Measurements from ENCODE around the gene PRUNE1.

The PRUNE1 gene

GRCh38 chr1:151008244-151009205 lies at the start of gene PRUNE1:
Gene PRUNE1, plus strand, starts transcription at chr1:151008449. Its CDS starts 184 bp downstream, at chr1:151008633.
- DNase-seq (ENCODE audit: low read depth in 2 of 3, low spot score in 2 of 3), result peak; percentile 87 to 95 (median 92)

GRCh38 chr1:150960646-150961045 lies 47.6 kb upstream of the PRUNE1 start:
- no peak for DNase-seq (ENCODE audit: low read depth in 2 of 3, low spot score in 2 of 3)

GRCh38 chr1:150961756-150962155 lies 46.5 kb upstream of the PRUNE1 start:
- no peak for DNase-seq (ENCODE audit: low read depth in 2 of 3, low spot score in 2 of 3)

- no peak for DNase-seq (ENCODE audit: low read depth in 2 of 3, low spot score in 2 of 3)
Observed at GRCh38 chr1:150963321-150964163, 44.7 kb upstream of the PRUNE1 start.

GRCh38 chr1:150964164-150964489 lies 44.1 kb upstream of the PRUNE1 start:
- DNase-seq (ENCODE audit: low read depth in 2 of 3, low spot score in 2 of 3), result no peak

GRCh38 chr1:150965605-150966004 lies 42.6 kb upstream of the PRUNE1 start:
- DNase-seq (ENCODE audit: low read depth in 2 of 3, low spot score in 2 of 3), result no peak

- no peak for DNase-seq (ENCODE audit: low read depth in 2 of 3, low spot score in 2 of 3)
Observed at GRCh38 chr1:150966011-150966410, 42.2 kb upstream of the PRUNE1 start.

GRCh38 chr1:150967936-150968335 lies 40.3 kb upstream of the PRUNE1 start:
- DNase-seq (ENCODE audit: low read depth in 2 of 3, low spot score in 2 of 3), result no peak

- no peak for DNase-seq (ENCODE audit: low read depth in 2 of 3, low spot score in 2 of 3)
Observed at GRCh38 chr1:150968491-150968890, 39.8 kb upstream of the PRUNE1 start.

GRCh38 chr1:150969626-150970025 lies 38.6 kb upstream of the PRUNE1 start:
- DNase-seq (ENCODE audit: low read depth in 2 of 3, low spot score in 2 of 3), result no peak

GRCh38 chr1:150970808-150971582 lies 37.3 kb upstream of the PRUNE1 start:
- no peak for DNase-seq (ENCODE audit: low read depth in 2 of 3, low spot score in 2 of 3)

- DNase-seq (ENCODE audit: low read depth in 2 of 3, low spot score in 2 of 3), result no peak
Observed at GRCh38 chr1:150971583-150972416, 36.4 kb upstream of the PRUNE1 start.

- no peak for DNase-seq (ENCODE audit: low read depth in 2 of 3, low spot score in 2 of 3)
Observed at GRCh38 chr1:150972417-150972940, 35.8 kb upstream of the PRUNE1 start.

GRCh38 chr1:150973258-150973835 lies 34.9 kb upstream of the PRUNE1 start:
- DNase-seq (ENCODE audit: low read depth in 2 of 3, low spot score in 2 of 3), result peak in 1 of 3 experiments; percentile 23

GRCh38 chr1:150973836-150974579 lies 34.2 kb upstream of the PRUNE1 start:
- peak in 2 of 3 experiments; percentile 22 to 38 for DNase-seq (ENCODE audit: low read depth in 2 of 3, low spot score in 2 of 3)

GRCh38 chr1:150974580-150975478 lies 33.4 kb upstream of the PRUNE1 start, which contains the start of gene CERS2:
Gene CERS2, minus strand, starts transcription at chr1:150974835. Its CDS starts 5,745 bp downstream, at chr1:150969090.
- peak in 2 of 3 experiments; percentile 51 to 52 for DNase-seq (ENCODE audit: low read depth in 2 of 3, low spot score in 2 of 3)

GRCh38 chr1:150976401-150976821 lies 31.8 kb upstream of the PRUNE1 start:
- DNase-seq (ENCODE audit: low read depth in 2 of 3, low spot score in 2 of 3), result no peak

All from activated CD8-positive, alpha-beta memory T cell treated with anti-CD3 and anti-CD28 coated beads for 48 hours (primary cell).